GM19395 (cell line): ENCODE data around the gene HINT3.
"Not testable (repeated sequence)": the region's sequence is repeated elsewhere in the genome, so short reads cannot be mapped to it uniquely, and the experiment has no call there.

ENCODE experiments used
- ATAC-seq: cut with Tn5 transposase; IDR thresholded peaks from one replicate; pipeline ENCODE4 v1.9.1; 2021; ENCODE audit warnings: mild to moderate bottlenecking, moderate library complexity; ENCODE audit not compliant: unreplicated experiment

HINT3 gene

GRCh38 chr6:125994670-125995488 lies 38.3 kb downstream of the HINT3 start:
- ATAC-seq, result no peak

DNA sequence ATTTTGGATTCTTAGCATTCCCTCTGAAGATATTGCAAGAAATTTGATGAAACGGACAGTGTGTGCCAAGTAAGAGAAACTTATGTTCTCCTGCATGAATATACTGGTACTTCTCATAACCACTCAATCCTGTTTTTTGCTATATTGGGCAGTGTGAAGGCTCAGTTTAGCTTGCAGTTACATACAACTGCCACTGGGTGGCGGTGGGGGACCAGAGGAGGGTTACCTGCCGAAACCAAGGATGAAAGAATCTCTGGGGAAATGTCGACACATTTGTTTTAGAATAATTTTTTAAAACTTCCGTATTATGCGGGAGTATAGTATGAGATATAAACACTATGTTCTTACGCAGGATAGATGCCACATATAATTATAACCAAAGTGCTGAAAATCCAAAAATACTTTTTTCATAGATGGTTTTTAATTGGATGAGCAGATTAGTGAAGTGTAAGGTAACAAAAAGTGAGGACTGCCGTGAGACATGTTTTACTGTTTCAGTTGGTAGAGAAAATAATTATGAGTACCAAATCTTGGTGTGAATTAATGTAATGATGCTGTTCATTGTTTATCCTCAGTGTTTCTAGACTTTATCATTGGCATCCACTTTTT lies 39.5 kb downstream of the HINT3 start:
- peak; percentile 99 for ATAC-seq

DNA sequence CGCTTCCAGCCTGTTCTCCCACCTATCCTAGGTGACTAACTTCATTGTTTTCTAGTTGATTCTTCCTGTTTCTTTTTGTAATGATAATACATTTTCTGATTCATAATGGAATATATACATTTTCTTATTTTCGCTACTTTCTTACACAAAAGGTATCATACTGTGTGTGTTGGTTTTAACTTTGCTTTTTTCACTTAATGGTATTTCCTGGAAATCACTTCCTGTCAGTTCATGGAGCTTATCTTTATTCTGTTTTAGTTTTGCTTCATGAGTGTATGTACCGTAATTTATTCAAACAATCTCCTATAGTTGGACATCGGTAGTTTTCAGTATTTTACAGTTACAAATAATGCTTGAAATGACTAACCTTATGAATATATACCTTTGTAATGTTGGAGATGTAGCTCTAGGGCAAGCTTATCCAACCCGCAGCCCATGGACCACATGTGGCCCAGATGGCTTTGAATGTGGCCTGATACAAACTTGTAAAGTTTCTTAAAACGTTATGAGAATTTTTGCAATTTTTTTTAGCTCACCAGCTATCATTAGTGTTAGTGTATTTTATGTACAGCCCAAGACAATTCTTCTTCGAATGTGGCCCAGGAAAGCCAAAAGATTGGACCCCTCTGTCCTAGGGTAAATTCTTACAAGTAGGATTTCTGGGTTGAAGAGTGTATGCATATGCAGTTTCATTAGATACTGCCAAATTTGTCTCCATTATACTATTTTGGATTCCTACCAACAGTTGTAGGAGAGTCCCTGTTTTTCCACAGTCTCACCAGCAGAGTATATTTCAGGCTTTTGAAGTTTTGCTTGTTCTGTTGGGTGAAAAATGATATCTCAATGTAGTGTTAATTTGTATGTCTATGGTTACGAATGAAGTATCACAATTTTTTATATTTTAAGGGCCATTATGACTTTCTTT lies 46.4 kb downstream of the HINT3 start:
- ATAC-seq, result no peak

- no peak for ATAC-seq
Observed at GRCh38 chr6:126007800-126008199, 51.2 kb downstream of the HINT3 start.

DNA sequence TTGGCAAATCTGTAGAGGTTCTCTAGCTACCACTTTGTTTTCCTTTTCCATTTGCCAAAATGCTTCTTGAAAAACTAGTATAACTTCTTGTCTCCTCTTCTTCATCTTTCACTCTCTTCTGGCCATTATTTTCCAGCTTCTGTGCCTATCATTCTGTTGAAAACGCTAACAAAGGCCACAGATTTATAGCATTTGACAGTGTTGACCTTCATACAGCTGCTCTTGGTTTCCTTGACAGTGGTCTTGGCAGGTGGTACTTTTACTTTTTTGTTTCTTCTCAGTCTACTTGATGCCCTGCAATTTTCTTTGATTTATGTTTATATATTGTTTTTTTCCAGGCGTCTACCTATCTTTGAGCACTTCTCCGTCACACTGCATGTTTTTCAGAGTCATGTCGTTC lies 53.5 kb downstream of the HINT3 start:
- ATAC-seq, result no peak

DNA sequence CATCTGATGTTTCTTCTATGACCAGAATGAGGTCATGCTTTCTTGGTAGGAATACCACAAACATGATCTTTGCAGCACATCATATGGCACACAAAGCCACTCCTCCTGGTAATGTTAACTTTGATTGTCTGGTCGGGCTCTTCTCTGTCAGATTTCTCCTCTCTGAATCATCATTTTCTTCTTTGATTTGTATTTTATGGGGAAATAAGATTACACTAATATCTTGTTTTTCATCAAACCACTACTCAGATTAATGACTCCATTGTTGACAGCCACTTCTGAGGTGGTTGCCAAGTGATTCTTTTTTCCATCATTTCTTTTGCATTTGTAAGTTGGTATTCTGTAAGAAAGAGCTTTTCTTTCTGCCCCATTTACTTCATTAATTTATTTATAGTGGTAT lies 59.3 kb downstream of the HINT3 start:
- no peak for ATAC-seq

- ATAC-seq, result no peak
Observed at GRCh38 chr6:126016591-126016990, 60.0 kb downstream of the HINT3 start.

GRCh38 chr6:126017668-126018067 lies 61.1 kb downstream of the HINT3 start:
- ATAC-seq, result no peak

DNA sequence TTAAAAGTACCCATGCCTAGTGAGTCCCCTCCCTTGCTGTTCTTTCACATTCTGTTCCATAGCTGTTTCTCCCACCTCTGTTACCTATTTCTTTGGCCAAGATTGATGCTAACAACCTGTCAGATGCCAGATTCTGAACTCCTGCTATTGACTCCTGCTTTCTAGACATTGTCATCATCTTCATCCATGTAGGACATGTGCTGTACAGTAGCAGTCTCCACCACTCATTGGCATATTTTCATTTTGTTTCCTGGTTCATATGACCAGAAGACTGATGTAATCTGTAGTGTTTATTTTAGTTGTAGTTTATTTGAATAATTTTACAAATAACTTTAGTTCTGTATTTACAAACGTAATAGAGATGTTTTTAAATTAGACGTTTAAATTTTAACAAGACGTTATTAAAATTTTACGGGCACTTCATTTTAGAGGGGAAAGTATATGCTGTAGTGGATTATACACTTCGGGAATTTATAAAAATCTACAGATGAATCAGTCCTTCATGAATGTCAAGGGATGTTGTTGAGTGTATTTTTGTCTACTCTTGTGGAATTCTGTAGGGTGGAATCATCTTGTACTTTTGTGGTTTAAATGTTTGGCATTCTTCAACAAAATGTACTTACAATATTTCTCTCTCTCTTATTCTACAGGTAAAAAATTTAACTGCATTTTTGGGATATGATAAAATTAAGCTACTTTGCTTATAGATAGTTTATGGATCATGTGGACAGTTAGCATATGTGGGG lies 63.9 kb downstream of the HINT3 start:
- no peak for ATAC-seq

DNA sequence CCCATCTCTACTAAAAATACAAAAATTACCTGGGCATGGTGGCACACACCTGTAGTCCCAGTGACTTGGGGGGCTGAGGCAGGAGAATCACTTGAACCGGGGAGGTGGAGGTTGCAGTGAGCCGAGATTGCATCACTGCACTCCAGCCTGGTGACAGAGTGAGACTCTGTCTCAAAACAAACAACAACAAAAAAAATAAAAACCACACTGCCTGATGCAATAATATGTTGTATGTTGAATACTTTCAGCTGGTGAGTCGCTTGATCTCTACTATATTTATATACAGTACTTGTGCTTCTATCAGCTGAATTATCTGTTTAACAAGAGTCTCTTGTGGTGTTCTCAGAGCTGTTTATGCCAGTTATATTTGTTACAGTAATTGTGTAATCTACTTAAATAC lies 66.9 kb downstream of the HINT3 start:
- not testable (repeated sequence) for ATAC-seq

- no peak for ATAC-seq
Observed at GRCh38 chr6:126026001-126026400, 69.4 kb downstream of the HINT3 start.

- ATAC-seq, result no peak
Observed at GRCh38 chr6:126027601-126028000, 71.0 kb downstream of the HINT3 start.
